Progenitor cell of endocrine pancreas (in vitro differentiated cells): ENCODE data around the gene POLR2E. TPM values are rescaled to one million over a fixed set of nuclear protein-coding genes. Genes with fewer than 3 reads are reported as not detected.

Source experiments
- DNase-seq: peaks from one replicate; pipeline ENCODE4 v3.0.0; 2021; ENCODE audit warnings: low spot score; ENCODE audit not compliant: unreplicated experiment
- H3K27ac Mint-ChIP-seq: 2 replicates; pipeline ENCODE4 v1.8.0; 2021; ENCODE audit warnings: mild to moderate bottlenecking, moderate library complexity, mixed read lengths
- H3K27me3 Mint-ChIP-seq: 2 replicates; pipeline ENCODE4 v1.8.0; 2021; ENCODE audit warnings: mixed read lengths
- H3K36me3 Mint-ChIP-seq: 2 replicates; pipeline ENCODE4 v1.8.0; 2022; ENCODE audit warnings: mixed read lengths; ENCODE audit not compliant: insufficient read depth
- H3K4me1 Mint-ChIP-seq: 2 replicates; pipeline ENCODE4 v1.8.0; 2021; ENCODE audit warnings: low read depth, mixed read lengths
- H3K4me3 Mint-ChIP-seq: 2 replicates; pipeline ENCODE4 v1.8.0; 2021; ENCODE audit warnings: low read depth, mild to moderate bottlenecking, moderate library complexity, mixed read lengths
- H3K9me3 Mint-ChIP-seq: 2 replicates; pipeline ENCODE4 v1.8.0; 2021; ENCODE audit warnings: low read depth, mixed read lengths
- CTCF ChIP-seq: fragments of 200-600 bp; sonication (generic); IDR thresholded peaks from one replicate; pipeline ENCODE4 v1.5.0; 2021; ENCODE audit warnings: antibody characterized with exemption, mild to moderate bottlenecking; ENCODE audit not compliant: unreplicated experiment
- total RNA-seq: library from RNA; stranded (reverse); gene quantifications from 2 replicates; pipeline ENCODE4 v1.2.1, GENCODE V29; 2021

The POLR2E gene
- total RNA-seq, 1 donor from 2014 or later: 161 TPM

GRCh38 chr19:1055028-1055425, 40.1 kb downstream of the POLR2E start:
- Mint-ChIP-seq H3K9me3 (no peaks in the 10 kb centered on the region), H3K27ac (no peak overlapping the region), H3K36me3 (peaks cover 7% of the 10 kb centered on the region), H3K27me3 (no peaks in the 10 kb centered on the region), H3K4me3 (no peak overlapping the region), H3K4me1 (no peaks in the 10 kb centered on the region)
- TF ChIP-seq CTCF: no peak
- DNase-seq: no peak

- Mint-ChIP-seq H3K36me3 (peaks cover 7% of the 10 kb centered on the region), H3K27me3 (no peaks in the 10 kb centered on the region), H3K4me3 (no peak overlapping the region), H3K4me1 (no peaks in the 10 kb centered on the region), H3K9me3 (no peaks in the 10 kb centered on the region), H3K27ac (no peak overlapping the region)
- TF ChIP-seq CTCF: no peak
- DNase-seq: no peak
Observed at GRCh38 chr19:1054102-1055027, 40.8 kb downstream of the POLR2E start.

- DNase-seq: no peak
- Mint-ChIP-seq H3K4me3 (no peak overlapping the region), H3K27ac (no peak overlapping the region), H3K27me3 (no peaks in the 10 kb centered on the region), H3K9me3 (no peaks in the 10 kb centered on the region), H3K36me3 (peaks cover 7% of the 10 kb centered on the region), H3K4me1 (no peaks in the 10 kb centered on the region)
- no peak for TF ChIP-seq CTCF
Observed at GRCh38 chr19:1053176-1054101, 41.7 kb downstream of the POLR2E start.

- no peak for TF ChIP-seq CTCF
Observed at GRCh38 chr19:1052349-1052975, 42.7 kb downstream of the POLR2E start.

GRCh38 chr19:1051791-1052190, 43.4 kb downstream of the POLR2E start:
- TF ChIP-seq CTCF: no peak
- Mint-ChIP-seq H3K9me3 (no peaks in the 10 kb centered on the region), H3K27ac (no peak overlapping the region), H3K4me1 (no peaks in the 10 kb centered on the region), H3K27me3 (no peaks in the 10 kb centered on the region), H3K36me3 (peaks cover 7% of the 10 kb centered on the region), H3K4me3 (no peak overlapping the region)
- no peak for DNase-seq

More at GRCh38 chr19:1052349-1052975, 42.7 kb downstream of the POLR2E start:
- peaks cover 7% of the 10 kb centered on the region for H3K36me3 Mint-ChIP-seq
- no peak overlapping the region for H3K4me3 Mint-ChIP-seq
- H3K9me3 Mint-ChIP-seq: no peaks in the 10 kb centered on the region
- H3K27me3 Mint-ChIP-seq: no peaks in the 10 kb centered on the region
- H3K4me1 Mint-ChIP-seq: no peaks in the 10 kb centered on the region
- peak overlapping the region; percentile 74 for H3K27ac Mint-ChIP-seq
- DNase-seq: no peak
